IPS-15b (cell line): ENCODE data around the gene CBFA2T2.
"Not testable (repeated sequence)": the region's sequence is repeated elsewhere in the genome, so short reads cannot be mapped to it uniquely, and the experiment has no call there.

Experiments
- H3K27me3 ChIP-seq: one replicate; pipeline ENCODE4 v1.6.1; 2013; ENCODE audit warnings: low read length; ENCODE audit not compliant: control insufficient read depth, insufficient read depth
- H3K36me3 ChIP-seq: one replicate; pipeline ENCODE4 v1.6.1; 2013; ENCODE audit warnings: low read length; ENCODE audit not compliant: control insufficient read depth, insufficient read depth
- H3K4me1 ChIP-seq: one replicate; pipeline ENCODE4 v1.6.1; 2013; ENCODE audit warnings: mild to moderate bottlenecking, low read length; ENCODE audit not compliant: control insufficient read depth, insufficient read depth
- H3K4me3 ChIP-seq: one replicate; pipeline ENCODE4 v1.5.1; 2013; ENCODE audit warnings: low read depth, low read length
- H3K9ac ChIP-seq: one replicate; pipeline ENCODE4 v1.6.1; 2013; ENCODE audit warnings: low read depth, mild to moderate bottlenecking, low read length
- H3K9me3 ChIP-seq: one replicate; pipeline ENCODE4 v1.6.1; 2013; ENCODE audit warnings: mild to moderate bottlenecking, low read length; ENCODE audit not compliant: control insufficient read depth, insufficient read depth

The CBFA2T2 gene

GRCh38 chr20:33474963-33475362 is 14.9 kb upstream of the CBFA2T2 start:
- no peaks in the 10 kb centered on the region for H3K36me3 ChIP-seq
- H3K9me3 ChIP-seq = no peaks in the 10 kb centered on the region
- peaks cover 17% of the 10 kb centered on the region for H3K4me1 ChIP-seq
- H3K4me3 ChIP-seq = no peak overlapping the region
- H3K9ac ChIP-seq = no peak overlapping the region
- H3K27me3 ChIP-seq = no peaks in the 10 kb centered on the region

GRCh38 chr20:33475381-33476152 is 14.3 kb upstream of the CBFA2T2 start:
- Histone ChIP-seq H3K27me3 (no peaks in the 10 kb centered on the region), H3K4me3 (peak overlapping the region; percentile 3), H3K9ac (no peak overlapping the region), H3K9me3 (no peaks in the 10 kb centered on the region), H3K4me1 (peaks cover 17% of the 10 kb centered on the region), H3K36me3 (no peaks in the 10 kb centered on the region)

GRCh38 chr20:33477386-33478234 is 12.3 kb upstream of the CBFA2T2 start:
- H3K9me3 ChIP-seq = no peaks in the 10 kb centered on the region
- H3K36me3 ChIP-seq = no peaks in the 10 kb centered on the region
- H3K4me3 ChIP-seq = no peak overlapping the region
- H3K4me1 ChIP-seq = peaks cover 17% of the 10 kb centered on the region
- no peak overlapping the region for H3K9ac ChIP-seq
- H3K27me3 ChIP-seq = no peaks in the 10 kb centered on the region

- no peaks in the 10 kb centered on the region for H3K36me3 ChIP-seq
- no peaks in the 10 kb centered on the region for H3K27me3 ChIP-seq
- no peak overlapping the region for H3K4me3 ChIP-seq
- no peak overlapping the region for H3K9ac ChIP-seq
- peaks cover 16% of the 10 kb centered on the region for H3K4me1 ChIP-seq
- H3K9me3 ChIP-seq = no peaks in the 10 kb centered on the region
Observed at GRCh38 chr20:33480048-33480447, 9.8 kb upstream of the CBFA2T2 start.

GRCh38 chr20:33481431-33481941 is 8.4 kb upstream of the CBFA2T2 start:
- Histone ChIP-seq H3K4me1 (peaks cover 5% of the 10 kb centered on the region), H3K27me3 (no peaks in the 10 kb centered on the region), H3K4me3 (no peak overlapping the region)

GRCh38 chr20:33482581-33482980 is 7.3 kb upstream of the CBFA2T2 start:
- H3K36me3 ChIP-seq = no peaks in the 10 kb centered on the region
- no peaks in the 10 kb centered on the region for H3K9me3 ChIP-seq

More at GRCh38 chr20:33481431-33481941, 8.4 kb upstream of the CBFA2T2 start:
- Histone ChIP-seq H3K36me3 (no peaks in the 10 kb centered on the region), H3K9me3 (no peaks in the 10 kb centered on the region), H3K9ac (no peak overlapping the region)

GRCh38 chr20:33483186-33483585 is 6.7 kb upstream of the CBFA2T2 start:
- H3K9me3 ChIP-seq, H3K9ac ChIP-seq, H3K27me3 ChIP-seq, H3K36me3 ChIP-seq, H3K4me3 ChIP-seq, H3K4me1 ChIP-seq: not testable (repeated sequence)

More at GRCh38 chr20:33482581-33482980, 7.3 kb upstream of the CBFA2T2 start:
- Histone ChIP-seq H3K4me1 (no peaks in the 10 kb centered on the region), H3K9ac (no peak overlapping the region), H3K27me3 (no peaks in the 10 kb centered on the region), H3K4me3 (no peak overlapping the region)

GRCh38 chr20:33488201-33488600 is 1.7 kb upstream of the CBFA2T2 start:
- no peaks in the 10 kb centered on the region for H3K36me3 ChIP-seq
- no peaks in the 10 kb centered on the region for H3K4me1 ChIP-seq
- no peak overlapping the region for H3K9ac ChIP-seq
- no peak overlapping the region for H3K4me3 ChIP-seq
- H3K9me3 ChIP-seq = no peaks in the 10 kb centered on the region
- no peaks in the 10 kb centered on the region for H3K27me3 ChIP-seq

- not testable (repeated sequence) for H3K9ac ChIP-seq, H3K4me1 ChIP-seq, H3K36me3 ChIP-seq, H3K27me3 ChIP-seq, H3K9me3 ChIP-seq
- peak overlapping the region; percentile 58 for H3K4me3 ChIP-seq
Observed at GRCh38 chr20:33488661-33489494, 1.0 kb upstream of the CBFA2T2 start.

GRCh38 chr20:33489495-33490022 is 337 bp upstream of the CBFA2T2 start:
- no peaks in the 10 kb centered on the region for H3K9me3 ChIP-seq
- H3K27me3 ChIP-seq = no peaks in the 10 kb centered on the region
- H3K4me1 ChIP-seq = no peaks in the 10 kb centered on the region
- no peak overlapping the region for H3K9ac ChIP-seq
- no peaks in the 10 kb centered on the region for H3K36me3 ChIP-seq
- H3K4me3 ChIP-seq = peak overlapping the region; percentile 58
